CD4-positive, CD25-positive, alpha-beta regulatory T cell (primary cell): ENCODE results near the gene MAPKBP1. TPM values are rescaled to one million over a fixed set of nuclear protein-coding genes. Genes with fewer than 3 reads are reported as not detected.

Experiments
- ATAC-seq, 2 donors: fragments of 150-1000 bp; cut with Tn5 transposase; one replicate each; pipeline ENCODE4 v1.10.0; 2021; ENCODE audit warnings: low read depth in 2 of 2, moderate number of reproducible peaks in 2 of 2, moderate library complexity in 1 of 2
- DNase-seq, 3 donors: peaks; one replicate each; pipeline versions ENCODE4 v3.0.0 to v3.0.0-alpha.2; 2012 to 2022; ENCODE audit warnings: mixed read lengths in 1 of 3
- H3K27ac ChIP-seq: one replicate; pipeline ENCODE4 v1.7.0; 2013; ENCODE audit warnings: mild to moderate bottlenecking, low read length; ENCODE audit not compliant: insufficient read depth, poor library complexity, severe bottlenecking
- H3K27me3 ChIP-seq: one replicate; pipeline ENCODE4 v1.7.0; 2013; ENCODE audit warnings: low read length; ENCODE audit not compliant: control insufficient read depth, insufficient read depth
- H3K36me3 ChIP-seq: one replicate; pipeline ENCODE4 v1.7.0; 2013; ENCODE audit warnings: mild to moderate bottlenecking, low read length, moderate library complexity; ENCODE audit not compliant: control insufficient read depth, insufficient read depth
- H3K4me1 ChIP-seq: 2 replicates; pipeline ENCODE4 v1.7.0; 2013; ENCODE audit warnings: mild to moderate bottlenecking, low read length; ENCODE audit not compliant: insufficient read depth, control insufficient read depth, poor library complexity, severe bottlenecking
- H3K4me3 ChIP-seq: one replicate; pipeline ENCODE4 v1.7.0; 2013; ENCODE audit warnings: low read depth, mild to moderate bottlenecking, low read length, moderate library complexity
- H3K9me3 ChIP-seq, 2 experiments: 1 replicate in 1 of 2; 2 replicates in 1 of 2; pipeline ENCODE4 v1.7.0; 2013; ENCODE audit warnings: low read length in 2 of 2, mild to moderate bottlenecking in 1 of 2, moderate library complexity in 1 of 2; ENCODE audit not compliant: control insufficient read depth in 2 of 2
- H3K27ac Mint-ChIP-seq, 3 donors: one replicate each; pipeline ENCODE4 v1.8.0; 2020 to 2022; ENCODE audit warnings: mild to moderate bottlenecking in 3 of 3, mixed read lengths in 3 of 3, moderate library complexity in 2 of 3
- H3K27me3 Mint-ChIP-seq: one replicate; pipeline ENCODE4 v1.8.0; 2022; ENCODE audit warnings: mild to moderate bottlenecking, mixed read lengths
- H3K36me3 Mint-ChIP-seq: one replicate; pipeline ENCODE4 v1.8.0; 2020; ENCODE audit warnings: mixed read lengths
- H3K4me1 Mint-ChIP-seq, 4 donors: one replicate each; pipeline ENCODE4 v1.8.0; 2020 to 2022; ENCODE audit warnings: mixed read lengths in 4 of 4, mild to moderate bottlenecking in 1 of 4
- H3K4me3 Mint-ChIP-seq, 4 donors: one replicate each; pipeline ENCODE4 v1.8.0; 2020 to 2022; ENCODE audit warnings: mild to moderate bottlenecking in 4 of 4, mixed read lengths in 4 of 4, moderate library complexity in 3 of 4
- H3K9me3 Mint-ChIP-seq, 7 donors: one replicate each; pipeline ENCODE4 v1.8.0; 2020 to 2022; ENCODE audit warnings: mixed read lengths in 7 of 7, mild to moderate bottlenecking in 3 of 7, moderate library complexity in 2 of 7
- polyA plus RNA-seq, 4 donors: library from polyadenylated mRNA; unstranded; fragments of 300-500 nt; fragmentation: Illumina TruSeq; gene quantifications; one replicate each; pipeline ENCODE4 v1.2.3, GENCODE V29; 2021
- total RNA-seq: library from RNA; stranded (reverse); gene quantifications from one replicate; pipeline ENCODE4 v1.2.3, GENCODE V29; 2022

Gene MAPKBP1
- total and polyA plus RNA-seq, 5 donors from 2014 or later: 1.9 to 40.4 (median 2.7) TPM

GRCh38 chr15:41848631-41849030 lies 74.3 kb downstream of the MAPKBP1 start:
- ATAC-seq: no peak
- Histone ChIP-seq H3K36me3 (peaks cover 31% of the 10 kb centered on the region), H3K9me3 (no peaks in the 10 kb centered on the region), H3K4me1 (no peaks in the 10 kb centered on the region), H3K4me3 (no peak overlapping the region), H3K27me3 (no peaks in the 10 kb centered on the region), H3K27ac (no peak overlapping the region)
- peak overlapping the region in 1 of 3 donors; percentile 31 for H3K27ac Mint-ChIP-seq
- peaks cover 7% of the 10 kb centered on the region for H3K36me3 Mint-ChIP-seq
- H3K4me3 Mint-ChIP-seq: no peak overlapping the region
- no peak for DNase-seq
- H3K9me3 Mint-ChIP-seq: no peaks in the 10 kb centered on the region
- peaks cover 0 to 4% (median 2%) of the 10 kb centered on the region in 4 donors for H3K4me1 Mint-ChIP-seq
- H3K27me3 Mint-ChIP-seq: no peaks in the 10 kb centered on the region

GRCh38 chr15:41849204-41849603 lies 74.9 kb downstream of the MAPKBP1 start:
- Mint-ChIP-seq H3K4me1 (peaks cover 0 to 4% (median 2%) of the 10 kb centered on the region in 4 donors), H3K36me3 (peaks cover 7% of the 10 kb centered on the region), H3K4me3 (no peak overlapping the region), H3K27me3 (no peaks in the 10 kb centered on the region), H3K27ac (peak overlapping the region in 1 of 3 donors; percentile 68), H3K9me3 (no peaks in the 10 kb centered on the region)
- no peaks in the 10 kb centered on the region for H3K27me3 ChIP-seq
- no peak overlapping the region for H3K27ac ChIP-seq
- no peak for ATAC-seq
- H3K4me1 ChIP-seq: no peaks in the 10 kb centered on the region
- H3K4me3 ChIP-seq: no peak overlapping the region
- DNase-seq: no peak
- H3K36me3 ChIP-seq: peaks cover 30% of the 10 kb centered on the region
- H3K9me3 ChIP-seq: no peaks in the 10 kb centered on the region

GRCh38 chr15:41849861-41850260 lies 75.6 kb downstream of the MAPKBP1 start:
- ATAC-seq (no peak), DNase-seq (no peak)
- no peak overlapping the region for H3K4me3 ChIP-seq
- H3K27ac ChIP-seq: no peak overlapping the region
- H3K9me3 Mint-ChIP-seq: no peaks in the 10 kb centered on the region
- no peak overlapping the region for H3K4me3 Mint-ChIP-seq
- H3K36me3 ChIP-seq: peaks cover 24% of the 10 kb centered on the region
- peak overlapping the region in 1 of 3 donors; percentile 31 for H3K27ac Mint-ChIP-seq
- no peaks in the 10 kb centered on the region for H3K9me3 ChIP-seq
- H3K4me1 ChIP-seq: no peaks in the 10 kb centered on the region
- H3K4me1 Mint-ChIP-seq: peaks cover 0 to 4% (median 2%) of the 10 kb centered on the region in 4 donors
- peaks cover 7% of the 10 kb centered on the region for H3K36me3 Mint-ChIP-seq
- no peaks in the 10 kb centered on the region for H3K27me3 ChIP-seq
- no peaks in the 10 kb centered on the region for H3K27me3 Mint-ChIP-seq

- DNase-seq (no peak), ATAC-seq (no peak)
- H3K27ac Mint-ChIP-seq: peak overlapping the region in 1 of 3 donors; percentile 31
- Histone ChIP-seq H3K27me3 (no peaks in the 10 kb centered on the region), H3K36me3 (peaks cover 20% of the 10 kb centered on the region), H3K4me1 (no peaks in the 10 kb centered on the region), H3K27ac (no peak overlapping the region), H3K4me3 (no peak overlapping the region), H3K9me3 (no peaks in the 10 kb centered on the region)
- no peaks in the 10 kb centered on the region for H3K27me3 Mint-ChIP-seq
- no peak overlapping the region for H3K4me3 Mint-ChIP-seq
- H3K4me1 Mint-ChIP-seq: peaks cover 0 to 4% (median 2%) of the 10 kb centered on the region in 4 donors
- no peaks in the 10 kb centered on the region for H3K9me3 Mint-ChIP-seq
- peaks cover 7% of the 10 kb centered on the region for H3K36me3 Mint-ChIP-seq
Measured at GRCh38 chr15:41850482-41851166, 76.3 kb downstream of the MAPKBP1 start.

- Histone ChIP-seq H3K27ac (no peak overlapping the region), H3K9me3 (no peaks in the 10 kb centered on the region), H3K4me3 (no peak overlapping the region), H3K4me1 (no peaks in the 10 kb centered on the region), H3K36me3 (peaks cover 15% of the 10 kb centered on the region), H3K27me3 (no peaks in the 10 kb centered on the region)
- Mint-ChIP-seq H3K27me3 (no peaks in the 10 kb centered on the region), H3K27ac (no peak overlapping the region), H3K4me1 (peaks cover 0 to 4% (median 2%) of the 10 kb centered on the region in 4 donors), H3K4me3 (no peak overlapping the region), H3K9me3 (no peaks in the 10 kb centered on the region), H3K36me3 (peaks cover 7% of the 10 kb centered on the region)
- DNase-seq (no peak), ATAC-seq (no peak)
Measured at GRCh38 chr15:41851167-41851523, 76.9 kb downstream of the MAPKBP1 start.

- no peaks in the 10 kb centered on the region for H3K4me1 ChIP-seq
- ATAC-seq (no peak), DNase-seq (no peak)
- no peak overlapping the region for H3K4me3 Mint-ChIP-seq
- H3K4me1 Mint-ChIP-seq: peaks cover 0 to 4% (median 2%) of the 10 kb centered on the region in 4 donors
- peaks cover 7% of the 10 kb centered on the region for H3K36me3 Mint-ChIP-seq
- H3K4me3 ChIP-seq: no peak overlapping the region
- peaks cover 8% of the 10 kb centered on the region for H3K36me3 ChIP-seq
- no peaks in the 10 kb centered on the region for H3K9me3 Mint-ChIP-seq
- H3K27ac Mint-ChIP-seq: no peak overlapping the region
- no peaks in the 10 kb centered on the region for H3K27me3 Mint-ChIP-seq
- no peaks in the 10 kb centered on the region for H3K27me3 ChIP-seq
- no peak overlapping the region for H3K27ac ChIP-seq
- H3K9me3 ChIP-seq: no peaks in the 10 kb centered on the region
Measured at GRCh38 chr15:41851755-41852370, 77.6 kb downstream of the MAPKBP1 start.

GRCh38 chr15:41852736-41853590 lies 78.7 kb downstream of the MAPKBP1 start:
- Histone ChIP-seq H3K27ac (no peak overlapping the region), H3K4me3 (no peak overlapping the region), H3K36me3 (no peaks in the 10 kb centered on the region), H3K27me3 (no peaks in the 10 kb centered on the region), H3K9me3 (no peaks in the 10 kb centered on the region), H3K4me1 (no peaks in the 10 kb centered on the region)
- no peak overlapping the region for H3K27ac Mint-ChIP-seq
- no peaks in the 10 kb centered on the region for H3K9me3 Mint-ChIP-seq
- H3K4me1 Mint-ChIP-seq: peaks cover 0 to 4% (median 2%) of the 10 kb centered on the region in 4 donors
- H3K36me3 Mint-ChIP-seq: peaks cover 7% of the 10 kb centered on the region
- no peak overlapping the region for H3K4me3 Mint-ChIP-seq
- ATAC-seq (no peak), DNase-seq (no peak)
- no peaks in the 10 kb centered on the region for H3K27me3 Mint-ChIP-seq
